ENCODE results near the gene ITPKB.

ITPKB gene

DNA sequence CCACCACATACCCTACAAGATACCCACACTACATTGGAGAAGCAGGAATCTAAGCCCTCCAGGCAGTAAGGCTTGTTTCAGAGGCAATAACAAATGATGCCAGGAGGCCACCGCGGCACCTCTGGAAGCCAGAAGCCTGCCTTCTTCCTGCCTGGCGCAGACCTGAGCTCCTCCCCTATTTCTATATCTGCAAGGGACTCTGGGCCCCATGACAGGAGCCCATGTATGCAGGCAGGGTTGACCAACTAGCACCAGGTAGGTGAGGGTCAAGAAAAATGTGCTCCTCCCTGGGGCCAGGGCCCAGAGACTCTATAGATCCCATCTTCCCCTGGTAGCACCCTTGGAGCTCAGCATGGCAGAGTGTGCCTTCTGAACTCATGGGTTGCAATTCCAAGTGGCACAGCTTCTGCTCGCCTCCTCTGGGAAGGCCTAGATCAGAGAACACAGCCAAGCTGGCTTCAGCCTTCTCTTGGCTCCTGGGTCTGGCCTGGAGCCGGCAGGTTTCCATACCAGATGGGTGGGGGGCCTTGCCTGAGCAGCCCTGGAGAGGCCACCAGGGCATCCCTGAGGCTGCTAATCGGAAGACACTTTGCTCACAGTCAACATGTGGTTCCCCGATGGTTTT lies 105.4 kb downstream of the ITPKB start:
- no peak for DNase-seq (ENCODE audit: extremely low read depth, insufficient read length)
- TF ChIP-seq, protein P1, sequence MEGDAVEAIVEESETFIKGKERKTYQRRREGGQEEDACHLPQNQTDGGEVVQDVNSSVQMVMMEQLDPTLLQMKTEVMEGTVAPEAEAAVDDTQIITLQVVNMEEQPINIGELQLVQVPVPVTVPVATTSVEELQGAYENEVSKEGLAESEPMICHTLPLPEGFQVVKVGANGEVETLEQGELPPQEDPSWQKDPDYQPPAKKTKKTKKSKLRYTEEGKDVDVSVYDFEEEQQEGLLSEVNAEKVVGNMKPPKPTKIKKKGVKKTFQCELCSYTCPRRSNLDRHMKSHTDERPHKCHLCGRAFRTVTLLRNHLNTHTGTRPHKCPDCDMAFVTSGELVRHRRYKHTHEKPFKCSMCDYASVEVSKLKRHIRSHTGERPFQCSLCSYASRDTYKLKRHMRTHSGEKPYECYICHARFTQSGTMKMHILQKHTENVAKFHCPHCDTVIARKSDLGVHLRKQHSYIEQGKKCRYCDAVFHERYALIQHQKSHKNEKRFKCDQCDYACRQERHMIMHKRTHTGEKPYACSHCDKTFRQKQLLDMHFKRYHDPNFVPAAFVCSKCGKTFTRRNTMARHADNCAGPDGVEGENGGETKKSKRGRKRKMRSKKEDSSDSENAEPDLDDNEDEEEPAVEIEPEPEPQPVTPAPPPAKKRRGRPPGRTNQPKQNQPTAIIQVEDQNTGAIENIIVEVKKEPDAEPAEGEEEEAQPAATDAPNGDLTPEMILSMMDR (IDR thresholded peaks at IDR 0.05; ENCODE audit: insufficient read depth, low read length, poor library complexity, severe bottlenecking), result no peak
- Histone ChIP-seq H3K4me3 (replicated peaks; ENCODE audit: low read depth, low read length) (no peak overlapping the region), H3K36me3 (ENCODE audit: control insufficient read depth, insufficient read depth, low read length) (peaks cover 25% of the 10 kb centered on the region), H3K27me3 (replicated peaks; ENCODE audit: control insufficient read depth, insufficient read depth, low read length) (no peaks in the 10 kb centered on the region)

DNA sequence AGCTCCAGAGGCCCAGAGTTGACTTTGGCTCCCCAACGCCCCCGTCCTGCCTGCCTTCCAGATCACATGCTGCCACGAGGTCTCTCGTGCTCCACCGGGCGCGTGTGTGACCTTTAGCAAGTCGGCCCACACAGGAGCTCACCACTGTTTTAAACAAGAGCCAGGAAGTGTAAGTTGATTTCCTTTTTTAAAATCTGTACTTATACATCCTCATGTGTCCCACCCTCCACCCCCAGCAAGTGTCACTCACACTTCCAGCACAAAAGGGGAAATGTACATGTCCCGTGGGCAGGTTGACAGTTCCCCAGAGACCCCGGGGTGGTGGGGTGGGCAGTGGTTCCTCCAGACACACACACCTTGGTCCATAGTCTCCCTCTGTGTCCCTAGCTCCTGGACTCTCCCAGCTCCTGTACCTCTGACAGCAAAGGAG lies 106.1 kb downstream of the ITPKB start:
- Histone ChIP-seq H3K4me3 (replicated peaks; ENCODE audit: low read depth, low read length) (no peak overlapping the region), H3K27me3 (replicated peaks; ENCODE audit: control insufficient read depth, insufficient read depth, low read length) (no peaks in the 10 kb centered on the region), H3K36me3 (ENCODE audit: control insufficient read depth, insufficient read depth, low read length) (peaks cover 20% of the 10 kb centered on the region)
- TF ChIP-seq, protein P1 (IDR thresholded peaks at IDR 0.05; ENCODE audit: insufficient read depth, low read length, poor library complexity, severe bottlenecking), result no peak
- DNase-seq (ENCODE audit: extremely low read depth, insufficient read length), result no peak

DNA sequence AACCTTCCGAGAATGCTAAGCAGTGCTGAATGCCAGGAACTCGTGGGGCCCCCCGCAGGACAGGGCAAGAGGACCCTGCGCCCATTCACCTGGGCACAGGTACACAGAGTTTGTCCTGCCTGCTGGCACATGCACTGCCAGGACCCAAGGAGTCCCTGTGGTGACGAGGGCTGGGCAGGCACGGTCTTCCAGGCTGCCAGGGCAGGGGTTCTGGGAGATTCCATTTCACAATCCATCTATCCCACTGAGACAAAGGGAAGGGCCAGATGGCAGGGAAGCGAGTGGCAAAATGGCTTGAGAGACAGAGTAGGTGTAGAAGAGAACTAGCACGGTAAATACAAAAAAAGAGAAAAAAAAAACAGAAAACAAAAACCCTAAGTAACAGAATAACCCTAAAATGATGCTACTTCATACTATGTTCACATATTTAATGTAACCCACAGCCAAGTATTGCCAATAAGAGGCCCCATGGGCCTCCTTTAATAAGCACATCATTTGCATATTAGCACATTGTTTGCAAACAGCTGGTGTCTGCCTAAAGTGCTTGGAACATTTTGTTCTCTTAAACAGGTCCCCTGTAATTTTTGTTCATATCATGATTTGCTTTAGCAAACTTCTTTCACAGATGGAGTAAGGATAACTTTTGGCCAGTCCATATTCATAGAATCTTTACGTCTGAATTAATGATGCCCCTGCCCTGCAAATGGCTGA lies 106.8 kb downstream of the ITPKB start:
- H3K4me3 ChIP-seq (replicated peaks; ENCODE audit: low read depth, low read length), result no peak overlapping the region
- peaks cover 19% of the 10 kb centered on the region for H3K36me3 ChIP-seq (ENCODE audit: control insufficient read depth, insufficient read depth, low read length)
- no peak for DNase-seq (ENCODE audit: extremely low read depth, insufficient read length)
- TF ChIP-seq, protein P1 (IDR thresholded peaks at IDR 0.05; ENCODE audit: insufficient read depth, low read length, poor library complexity, severe bottlenecking), result no peak
- H3K27me3 ChIP-seq (replicated peaks; ENCODE audit: control insufficient read depth, insufficient read depth, low read length), result no peaks in the 10 kb centered on the region

DNA sequence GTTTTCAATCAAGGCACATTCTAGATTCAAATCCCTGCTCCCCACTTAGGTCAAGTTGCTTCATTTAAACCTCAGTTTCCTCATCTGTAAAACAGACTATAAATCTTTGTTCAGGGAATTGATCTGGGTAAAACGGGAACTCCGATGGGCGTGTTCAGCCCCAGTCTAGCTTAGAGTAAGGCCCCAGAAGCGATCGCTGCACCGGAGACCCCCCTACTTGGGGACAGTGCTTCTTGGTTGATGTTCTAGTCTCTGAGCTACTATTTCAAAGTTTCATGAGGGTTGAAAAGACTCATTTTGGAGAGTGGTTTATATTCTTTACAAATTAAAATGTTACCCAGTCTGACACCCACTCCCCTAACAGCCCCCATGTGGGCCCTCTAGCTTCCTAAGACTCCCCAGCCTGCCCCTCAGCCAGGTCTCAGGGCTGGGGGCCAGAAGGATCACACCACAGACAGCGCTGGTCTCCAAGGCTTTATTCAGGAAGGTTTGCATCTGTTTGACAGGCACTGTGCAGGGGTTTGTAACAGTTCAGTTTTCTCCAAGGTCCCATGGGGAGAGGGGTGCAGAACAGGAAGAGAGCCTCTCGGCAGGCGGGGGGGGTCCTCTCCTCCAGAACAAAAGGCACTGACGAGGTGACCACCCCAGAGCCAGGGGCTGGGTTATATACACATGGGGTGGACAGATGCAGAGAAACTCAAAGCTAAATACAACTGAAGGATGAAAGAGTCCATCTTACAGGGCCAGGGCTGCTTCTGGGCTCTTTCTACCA lies 107.7 kb downstream of the ITPKB start:
- DNase-seq (ENCODE audit: extremely low read depth, insufficient read length), result no peak
- peaks cover 13% of the 10 kb centered on the region for H3K36me3 ChIP-seq (ENCODE audit: control insufficient read depth, insufficient read depth, low read length)
- H3K27me3 ChIP-seq (replicated peaks; ENCODE audit: control insufficient read depth, insufficient read depth, low read length), result no peaks in the 10 kb centered on the region
- H3K4me3 ChIP-seq (replicated peaks; ENCODE audit: low read depth, low read length), result no peak overlapping the region
- TF ChIP-seq, protein P1 (IDR thresholded peaks at IDR 0.05; ENCODE audit: insufficient read depth, low read length, poor library complexity, severe bottlenecking), result no peak

DNA sequence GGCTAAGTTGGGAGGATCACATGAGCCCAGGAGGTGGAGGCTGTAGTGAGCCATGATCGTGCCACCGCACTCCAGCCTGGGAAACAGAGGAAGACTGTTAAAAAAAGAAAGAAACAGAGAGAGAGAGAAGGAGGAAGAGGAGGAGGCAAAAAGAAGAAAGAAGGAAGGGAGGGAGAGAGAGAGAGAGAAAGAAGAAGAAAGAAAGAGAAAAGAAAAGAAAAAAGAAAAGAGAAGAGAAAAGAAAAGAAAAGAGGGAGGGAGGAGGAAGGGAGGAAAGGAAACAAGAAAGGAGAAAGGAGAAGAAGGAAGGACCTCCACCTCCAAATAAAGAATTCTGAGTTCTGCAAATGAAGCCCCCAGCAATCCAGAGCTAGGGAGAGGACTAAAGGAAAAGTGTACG lies 108.5 kb downstream of the ITPKB start:
- no peak overlapping the region for H3K4me3 ChIP-seq (replicated peaks; ENCODE audit: low read depth, low read length)
- no peak for DNase-seq (ENCODE audit: extremely low read depth, insufficient read length)
- peaks cover 11% of the 10 kb centered on the region for H3K36me3 ChIP-seq (ENCODE audit: control insufficient read depth, insufficient read depth, low read length)
- TF ChIP-seq, protein P1 (IDR thresholded peaks at IDR 0.05; ENCODE audit: insufficient read depth, low read length, poor library complexity, severe bottlenecking), result no peak
- H3K27me3 ChIP-seq (replicated peaks; ENCODE audit: control insufficient read depth, insufficient read depth, low read length), result no peaks in the 10 kb centered on the region
